ENCODE measurements around the gene SLC66A1.

Gene SLC66A1

GRCh38 chr1:19326748-19327065 lies 14.6 kb downstream of the SLC66A1 start:
- no peaks in the 10 kb centered on the region for H3F3A ChIP-seq (ENCODE audit: insufficient read depth, low read length)
- H3K36me3 ChIP-seq (ENCODE audit: insufficient read depth, low read length) = peaks cover 8% of the 10 kb centered on the region
- no peaks in the 10 kb centered on the region for H3K9me3 ChIP-seq (ENCODE audit: low read length)
- no peak for TF ChIP-seq CTCF (IDR thresholded peaks at IDR 0.05; ENCODE audit: low read length)
- no peak for TF ChIP-seq EZH2 (IDR thresholded peaks at IDR 0.05; ENCODE audit: borderline replicate concordance, low read length)
- no peak overlapping the region for H2AFZ ChIP-seq (ENCODE audit: low read length)
- no peaks in the 10 kb centered on the region for H4K20me1 ChIP-seq (ENCODE audit: insufficient read depth, low read length)
- H3K79me2 ChIP-seq (ENCODE audit: insufficient read depth, low read length) = no peaks in the 10 kb centered on the region
- H3K4me3 ChIP-seq (ENCODE audit: low read depth, low read length, poor library complexity, severe bottlenecking) = no peak overlapping the region
- no peaks in the 10 kb centered on the region for H3K27me3 ChIP-seq (ENCODE audit: insufficient read depth, low read length)
- H3K9ac ChIP-seq (ENCODE audit: low read length) = no peak overlapping the region
- no peaks in the 10 kb centered on the region for H3K9me2 ChIP-seq (ENCODE audit: low read depth, low read length)
- no peak overlapping the region for H3K27ac ChIP-seq (ENCODE audit: low read depth, low read length, poor library complexity, severe bottlenecking)
- no peak overlapping the region for H3K4me2 ChIP-seq (ENCODE audit: low read length)
- peaks cover 13% of the 10 kb centered on the region for H3K4me1 ChIP-seq (ENCODE audit: insufficient read depth, low read length, severe bottlenecking)

GRCh38 chr1:19327301-19327700 lies 15.2 kb downstream of the SLC66A1 start:
- H3K4me1 ChIP-seq (ENCODE audit: insufficient read depth, low read length, severe bottlenecking) = peaks cover 13% of the 10 kb centered on the region
- H3K36me3 ChIP-seq (ENCODE audit: insufficient read depth, low read length) = peaks cover 8% of the 10 kb centered on the region

GRCh38 chr1:19327736-19328135 lies 15.6 kb downstream of the SLC66A1 start:
- H3K9me3 ChIP-seq (ENCODE audit: low read length) = no peaks in the 10 kb centered on the region
- no peak overlapping the region for H2AFZ ChIP-seq (ENCODE audit: low read length)
- H3K4me3 ChIP-seq (ENCODE audit: low read depth, low read length, poor library complexity, severe bottlenecking) = no peak overlapping the region
- no peak overlapping the region for H3K9ac ChIP-seq (ENCODE audit: low read length)
- no peaks in the 10 kb centered on the region for H3K27me3 ChIP-seq (ENCODE audit: insufficient read depth, low read length)
- H4K20me1 ChIP-seq (ENCODE audit: insufficient read depth, low read length) = no peaks in the 10 kb centered on the region
- H3K79me2 ChIP-seq (ENCODE audit: insufficient read depth, low read length) = no peaks in the 10 kb centered on the region
- no peaks in the 10 kb centered on the region for H3K9me2 ChIP-seq (ENCODE audit: low read depth, low read length)
- no peak overlapping the region for H3K4me2 ChIP-seq (ENCODE audit: low read length)
- H3K36me3 ChIP-seq (ENCODE audit: insufficient read depth, low read length) = peaks cover 8% of the 10 kb centered on the region
- no peak overlapping the region for H3K27ac ChIP-seq (ENCODE audit: low read depth, low read length, poor library complexity, severe bottlenecking)
- TF ChIP-seq CTCF (IDR thresholded peaks at IDR 0.05; ENCODE audit: low read length) = no peak
- no peak for TF ChIP-seq EZH2 (IDR thresholded peaks at IDR 0.05; ENCODE audit: borderline replicate concordance, low read length)
- H3F3A ChIP-seq (ENCODE audit: insufficient read depth, low read length) = no peaks in the 10 kb centered on the region
- H3K4me1 ChIP-seq (ENCODE audit: insufficient read depth, low read length, severe bottlenecking) = peaks cover 13% of the 10 kb centered on the region

More at GRCh38 chr1:19327301-19327700, 15.2 kb downstream of the SLC66A1 start:
- Histone ChIP-seq H3K79me2 (ENCODE audit: insufficient read depth, low read length) (no peaks in the 10 kb centered on the region), H3K9me3 (ENCODE audit: low read length) (no peaks in the 10 kb centered on the region), H4K20me1 (ENCODE audit: insufficient read depth, low read length) (no peaks in the 10 kb centered on the region), H3K9me2 (ENCODE audit: low read depth, low read length) (no peaks in the 10 kb centered on the region), H3K9ac (ENCODE audit: low read length) (no peak overlapping the region), H3K4me3 (ENCODE audit: low read depth, low read length, poor library complexity, severe bottlenecking) (no peak overlapping the region), H3F3A (ENCODE audit: insufficient read depth, low read length) (no peaks in the 10 kb centered on the region), H3K27ac (ENCODE audit: low read depth, low read length, poor library complexity, severe bottlenecking) (no peak overlapping the region), H3K27me3 (ENCODE audit: insufficient read depth, low read length) (no peaks in the 10 kb centered on the region), H2AFZ (ENCODE audit: low read length) (no peak overlapping the region), H3K4me2 (ENCODE audit: low read length) (no peak overlapping the region)
- TF ChIP-seq CTCF (IDR thresholded peaks at IDR 0.05; ENCODE audit: low read length) = no peak
- no peak for TF ChIP-seq EZH2 (IDR thresholded peaks at IDR 0.05; ENCODE audit: borderline replicate concordance, low read length)

All from OCI-LY1 (cell line).